Activated CD4-positive, alpha-beta T cell treated with anti-CD3 and anti-CD28 coated beads for 36 hours (primary cell): ENCODE data around the gene CACNB4. TPM values are rescaled to one million over a fixed set of nuclear protein-coding genes. Genes with fewer than 3 reads are reported as not detected.

Experiments
- ATAC-seq: fragments of 200-7000 bp; cut with Tn5 transposase; one replicate; pipeline ENCODE4 v1.10.0; 2021; ENCODE audit warnings: mild to moderate bottlenecking, moderate library complexity
- CTCF ChIA-PET: fragments of 350-600 bp; sonication (Branson Sonifier 250); formaldehyde crosslinking; loops from one replicate; lab custom pipeline; 2021; ENCODE audit warnings: antibody characterized with exemption; lab: Charles Lee
- POLR2A ChIA-PET: fragments of 350-600 bp; sonication (Branson Sonifier 250); formaldehyde crosslinking; loops from one replicate; lab custom pipeline; 2021; ENCODE audit warnings: antibody characterized with exemption, inconsistent platforms; lab: Charles Lee
- DNase-seq: peaks from one replicate; pipeline ENCODE4 v3.0.0-alpha.2; 2020
- H3K27ac Mint-ChIP-seq: one replicate; pipeline ENCODE4 v1.8.0; 2021; ENCODE audit warnings: mixed read lengths
- H3K27me3 Mint-ChIP-seq: one replicate; pipeline ENCODE4 v1.8.0; 2021; ENCODE audit warnings: mixed read lengths
- H3K36me3 Mint-ChIP-seq: one replicate; pipeline ENCODE4 v1.8.0; 2021; ENCODE audit warnings: low read depth, mixed read lengths
- H3K4me1 Mint-ChIP-seq: one replicate; pipeline ENCODE4 v1.8.0; 2021; ENCODE audit warnings: mixed read lengths
- H3K4me3 Mint-ChIP-seq: one replicate; pipeline ENCODE4 v1.8.0; 2021; ENCODE audit warnings: mild to moderate bottlenecking, moderate library complexity, mixed read lengths
- H3K9me3 Mint-ChIP-seq: one replicate; pipeline ENCODE4 v1.8.0; 2021; ENCODE audit warnings: low read depth, mixed read lengths
- intact Hi-C, 2 experiments: fragments of 100-400 bp; cut with DNase I in 1 of 2; cut with micrococcal nuclease in 1 of 2; formaldehyde crosslinking; loops; one replicate each; pipeline versions ENCODE4 v1.14.2 to v1.15.1; 2022 to 2024; cut with DNase I, micrococcal nuclease
- total RNA-seq, 2 experiments: library from RNA; stranded (reverse); gene quantifications; one replicate each; pipeline ENCODE4 v1.2.3, GENCODE V29; 2021

CACNB4 gene
- total RNA-seq, 2 experiments from 2014 or later, result 0.26 to 0.37 TPM

DNA sequence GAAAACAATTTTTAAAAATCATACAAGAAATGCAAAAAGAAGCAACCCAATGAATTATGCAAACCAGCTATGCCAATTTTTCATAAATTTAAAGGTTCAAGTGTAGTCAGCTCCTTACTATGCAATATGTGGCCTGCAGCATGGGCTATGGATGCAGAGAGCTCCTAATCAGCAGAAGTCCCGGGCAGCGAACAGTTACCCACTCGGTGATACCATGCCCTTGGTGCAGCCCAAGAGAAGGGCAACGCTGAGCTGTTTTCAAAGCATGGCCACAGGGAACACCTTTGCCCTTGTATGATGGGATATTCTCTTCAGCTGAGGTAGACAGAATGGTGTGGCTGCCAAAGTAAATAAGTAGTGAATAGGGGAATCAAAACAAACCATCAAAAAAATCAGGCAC lies 253.4 kb downstream of the CACNB4 start:
- H3K4me3 Mint-ChIP-seq, result no peak overlapping the region
- POLR2A ChIA-PET, result interaction anchor here (1.0 kb wide), 1 partner anchor 17 kb away, joined by 3 read pairs; the partner anchor contains the start of gene ARL5A

DNA sequence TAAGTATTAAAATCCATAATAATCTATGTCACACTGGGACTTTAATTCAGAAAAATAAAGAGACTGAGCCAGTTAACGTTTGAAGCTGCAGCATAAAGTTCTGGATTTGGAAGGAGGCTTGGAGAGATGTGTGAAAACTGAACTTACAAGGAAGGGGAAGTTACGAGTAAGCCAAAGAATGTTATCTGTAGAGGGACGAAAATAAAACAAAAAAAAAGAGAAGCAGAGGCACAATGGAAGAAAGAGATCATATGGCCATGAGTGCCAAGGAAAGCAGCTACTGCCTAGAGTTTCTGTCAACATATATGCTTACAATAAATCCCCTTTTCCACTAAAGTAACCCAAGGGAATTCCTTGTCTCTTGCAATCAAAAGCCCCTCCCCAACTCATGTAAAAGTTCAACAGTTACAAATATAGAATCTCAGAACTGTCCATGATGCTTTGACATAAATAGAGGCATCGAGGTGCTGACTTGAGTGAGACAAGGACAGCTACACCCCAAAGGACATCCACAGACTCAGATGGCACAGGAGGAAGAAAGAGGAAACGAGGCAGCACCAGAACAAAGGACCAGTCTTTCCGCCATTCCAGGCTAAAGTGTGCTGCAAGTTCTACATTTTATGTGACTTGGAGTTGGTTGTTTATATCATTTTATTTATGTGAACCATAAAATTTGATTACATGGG lies 254.5 kb downstream of the CACNB4 start:
- Mint-ChIP-seq H3K27me3 (peaks cover 4% of the 10 kb centered on the region), H3K36me3 (no peaks in the 10 kb centered on the region), H3K9me3 (no peaks in the 10 kb centered on the region), H3K4me3 (no peak overlapping the region), H3K4me1 (peaks cover 8% of the 10 kb centered on the region), H3K27ac (no peak overlapping the region)
- CTCF ChIA-PET, result interaction anchor here (0.5 kb wide), 1 partner anchor 89 kb away, joined by 3 read pairs; no protein-coding TSS in a partner anchor
- POLR2A ChIA-PET, result no interaction called here
- no peak for ATAC-seq
- intact Hi-C loops, result no loop called here
- no peak for DNase-seq

More for the DNA sequence above, 253.4 kb downstream of the CACNB4 start:
- CTCF ChIA-PET, result interaction anchor here (1.4 to 1.5 kb wide), 2 partner anchors 10 to 180 kb away, joined by 3 to 4 read pairs; no protein-coding TSS in a partner anchor
- ATAC-seq, result no peak
- Mint-ChIP-seq H3K4me1 (peaks cover 8% of the 10 kb centered on the region), H3K27ac (no peak overlapping the region), H3K36me3 (no peaks in the 10 kb centered on the region), H3K9me3 (no peaks in the 10 kb centered on the region), H3K27me3 (peaks cover 4% of the 10 kb centered on the region)
- DNase-seq, result no peak
- intact Hi-C loops, result no loop called here

- CTCF ChIA-PET, result no interaction called here
- H3K27me3 Mint-ChIP-seq, result peaks cover 4% of the 10 kb centered on the region
- ATAC-seq (no peak), DNase-seq (no peak)
- H3K4me3 Mint-ChIP-seq, result no peak overlapping the region
- POLR2A ChIA-PET, result no interaction called here
- no peak overlapping the region for H3K27ac Mint-ChIP-seq
- intact Hi-C loops, result no loop called here
- H3K9me3 Mint-ChIP-seq, result no peaks in the 10 kb centered on the region
- peaks cover 8% of the 10 kb centered on the region for H3K4me1 Mint-ChIP-seq
- H3K36me3 Mint-ChIP-seq, result no peaks in the 10 kb centered on the region
Measured at GRCh38 chr2:151843691-151844061, 255.2 kb downstream of the CACNB4 start.

GRCh38 chr2:151842830-151843690 lies 255.8 kb downstream of the CACNB4 start:
- no peaks in the 10 kb centered on the region for H3K36me3 Mint-ChIP-seq
- DNase-seq (no peak), ATAC-seq (no peak)
- peaks cover 4% of the 10 kb centered on the region for H3K27me3 Mint-ChIP-seq
- H3K27ac Mint-ChIP-seq, result no peak overlapping the region
- no peak overlapping the region for H3K4me3 Mint-ChIP-seq
- ChIA-PET POLR2A (no interaction called here), CTCF (no interaction called here)
- H3K4me1 Mint-ChIP-seq, result peaks cover 8% of the 10 kb centered on the region
- intact Hi-C loops, result no loop called here
- no peaks in the 10 kb centered on the region for H3K9me3 Mint-ChIP-seq

GRCh38 chr2:151841047-151841424 lies 257.8 kb downstream of the CACNB4 start:
- Mint-ChIP-seq H3K27me3 (peaks cover 2% of the 10 kb centered on the region), H3K4me3 (no peak overlapping the region), H3K4me1 (peaks cover 8% of the 10 kb centered on the region), H3K27ac (no peak overlapping the region), H3K36me3 (no peaks in the 10 kb centered on the region), H3K9me3 (no peaks in the 10 kb centered on the region)
- POLR2A ChIA-PET, result no interaction called here
- ATAC-seq (no peak), DNase-seq (no peak)
- intact Hi-C loops, result no loop called here
- CTCF ChIA-PET, result no interaction called here

- ChIA-PET POLR2A (no interaction called here), CTCF (no interaction called here)
- ATAC-seq (peak; percentile 86), DNase-seq (no peak)
- H3K4me1 Mint-ChIP-seq, result peaks cover 8% of the 10 kb centered on the region
- intact Hi-C loops, result no loop called here
- no peaks in the 10 kb centered on the region for H3K9me3 Mint-ChIP-seq
- no peaks in the 10 kb centered on the region for H3K36me3 Mint-ChIP-seq
- H3K27me3 Mint-ChIP-seq, result peaks cover 2% of the 10 kb centered on the region
- no peak overlapping the region for H3K4me3 Mint-ChIP-seq
- no peak overlapping the region for H3K27ac Mint-ChIP-seq
Measured at GRCh38 chr2:151840216-151841046, 258.4 kb downstream of the CACNB4 start.

GRCh38 chr2:151837926-151838325 lies 260.9 kb downstream of the CACNB4 start:
- Mint-ChIP-seq H3K27ac (no peak overlapping the region), H3K4me3 (no peak overlapping the region), H3K4me1 (peaks cover under 1% of the 10 kb centered on the region), H3K9me3 (no peaks in the 10 kb centered on the region), H3K27me3 (no peaks in the 10 kb centered on the region), H3K36me3 (no peaks in the 10 kb centered on the region)
- ChIA-PET POLR2A (no interaction called here), CTCF (interaction anchor here (0.7 to 2.0 kb wide), 3 partner anchors 8 to 308 kb away, joined by 3 to 4 read pairs (median 3); no protein-coding TSS in a partner anchor)
- intact Hi-C loops, result no loop called here
- ATAC-seq (no peak), DNase-seq (no peak)

GRCh38 chr2:151833984-151834383 lies 264.9 kb downstream of the CACNB4 start:
- CTCF ChIA-PET, result no interaction called here

DNA sequence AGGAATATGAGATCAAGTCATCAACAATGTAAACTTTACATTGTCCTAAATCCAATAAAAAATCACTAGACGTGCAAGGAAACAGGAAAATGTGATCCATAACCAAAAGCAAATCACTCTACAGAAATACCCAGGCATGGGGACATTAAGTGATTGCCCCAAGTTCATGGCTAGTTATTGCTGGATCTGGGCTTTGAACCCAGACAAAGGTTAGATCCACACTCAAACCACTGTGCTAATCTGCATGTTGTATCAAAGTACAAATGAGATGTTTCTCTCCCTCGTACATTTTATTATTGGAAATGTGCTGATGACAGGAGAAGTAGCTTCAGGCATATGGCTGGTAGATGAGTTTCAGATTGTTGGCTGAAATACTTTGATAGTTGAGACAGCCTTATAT lies 267.9 kb downstream of the CACNB4 start:
- Mint-ChIP-seq H3K27me3 (no peaks in the 10 kb centered on the region), H3K4me3 (no peak overlapping the region), H3K9me3 (no peaks in the 10 kb centered on the region), H3K27ac (no peak overlapping the region), H3K36me3 (no peaks in the 10 kb centered on the region), H3K4me1 (peaks cover 22% of the 10 kb centered on the region)
- DNase-seq, result no peak
- ChIA-PET CTCF (interaction anchor here (1.1 kb wide), 1 partner anchor 7 kb away, joined by 3 read pairs; no protein-coding TSS in a partner anchor), POLR2A (interaction anchor here (0.6 to 0.7 kb wide), 2 partner anchors 11 to 474 kb away, joined by 3 to 4 read pairs; no protein-coding TSS in a partner anchor)
- no peak for ATAC-seq
- intact Hi-C loops, result no loop called here

More at GRCh38 chr2:151833984-151834383, 264.9 kb downstream of the CACNB4 start:
- Mint-ChIP-seq H3K27me3 (no peaks in the 10 kb centered on the region), H3K9me3 (no peaks in the 10 kb centered on the region), H3K27ac (no peak overlapping the region), H3K36me3 (no peaks in the 10 kb centered on the region), H3K4me3 (no peak overlapping the region), H3K4me1 (peaks cover 3% of the 10 kb centered on the region)
- DNase-seq, result no peak
- POLR2A ChIA-PET, result no interaction called here
- ATAC-seq, result no peak
- intact Hi-C loops, result no loop called here

DNA sequence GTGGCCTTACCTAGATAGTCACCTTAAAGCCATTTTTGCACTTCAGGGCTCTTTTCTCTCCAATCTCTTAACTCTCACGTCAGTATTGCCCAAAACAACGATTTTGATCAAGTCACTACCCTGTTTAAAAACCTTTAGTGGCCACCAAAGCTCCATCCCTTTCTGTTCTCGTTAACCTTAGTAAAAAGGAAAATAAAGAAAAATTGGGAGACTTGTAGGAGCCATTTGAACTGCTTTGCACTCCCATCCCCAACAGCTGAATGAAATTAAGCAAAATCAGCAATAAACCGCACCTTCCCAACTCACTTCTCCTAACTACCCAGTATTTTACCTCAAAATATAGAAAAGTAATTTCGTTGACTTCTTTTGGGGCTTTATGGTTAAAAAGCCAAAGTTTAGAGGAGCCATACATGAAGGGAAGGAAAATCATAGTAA lies 269.9 kb downstream of the CACNB4 start:
- no peaks in the 10 kb centered on the region for H3K9me3 Mint-ChIP-seq
- ChIA-PET CTCF (interaction anchor here (0.6 to 2.0 kb wide), 5 partner anchors 9 to 197 kb away, joined by 3 to 8 read pairs (median 4); no protein-coding TSS in a partner anchor), POLR2A (interaction anchor here (1.0 kb wide), 1 partner anchor 17 kb away, joined by 3 read pairs; no protein-coding TSS in a partner anchor)
- H3K4me1 Mint-ChIP-seq, result peaks cover 42% of the 10 kb centered on the region
- H3K27me3 Mint-ChIP-seq, result no peaks in the 10 kb centered on the region
- intact Hi-C loops, result loop anchor here (1.0 to 10.0 kb wide), 10 partner anchors 9 to 889 kb away; partner anchors contain the start of genes ARL6IP6 (in 1 of the 2), NMI (in 1 of the 2) and STAM2 (in 1 of the 2)
- peaks cover 4% of the 10 kb centered on the region for H3K36me3 Mint-ChIP-seq
- no peak for DNase-seq
- peak overlapping the region; percentile 97 for H3K4me3 Mint-ChIP-seq
- no peak for ATAC-seq
- H3K27ac Mint-ChIP-seq, result peak overlapping the region; percentile 94
